NCI-H1436 treated with DMSO at 0.1 percent for 48 hours (cell line): Measurements from ENCODE around the gene XXYLT1.
A peak's percentile ranks its signal among the peaks of the same experiment; 100 is the strongest.

Experiments
- DNase-seq: peaks from one replicate; lab custom pipeline; 2025; lab: John Stamatoyannopoulos, UW

Gene XXYLT1

GRCh38 chr3:195077611-195078540 lies 193.1 kb downstream of the XXYLT1 start:
- DNase-seq, result no peak

GRCh38 chr3:195076981-195077610 lies 193.9 kb downstream of the XXYLT1 start:
- no peak for DNase-seq

GRCh38 chr3:195075941-195076875 lies 194.8 kb downstream of the XXYLT1 start:
- DNase-seq, result no peak

- DNase-seq, result no peak
Observed at GRCh38 chr3:195075199-195075940, 195.6 kb downstream of the XXYLT1 start.

- no peak for DNase-seq
Observed at GRCh38 chr3:195073866-195074860, 196.8 kb downstream of the XXYLT1 start.

GRCh38 chr3:195072916-195073564 lies 197.9 kb downstream of the XXYLT1 start:
- no peak for DNase-seq

- DNase-seq, result no peak
Observed at GRCh38 chr3:195071916-195072820, 198.8 kb downstream of the XXYLT1 start.

GRCh38 chr3:195071011-195071728 lies 199.8 kb downstream of the XXYLT1 start:
- DNase-seq, result no peak

GRCh38 chr3:195070336-195070735 lies 200.6 kb downstream of the XXYLT1 start:
- no peak for DNase-seq

GRCh38 chr3:195069501-195070251 lies 201.3 kb downstream of the XXYLT1 start:
- DNase-seq, result no peak

- peak; percentile 27 for DNase-seq
Observed at GRCh38 chr3:195068084-195069080, 202.6 kb downstream of the XXYLT1 start.

- DNase-seq, result no peak
Observed at GRCh38 chr3:195066441-195066841, 204.5 kb downstream of the XXYLT1 start.

- no peak for DNase-seq
Observed at GRCh38 chr3:195065864-195066185, 205.1 kb downstream of the XXYLT1 start.

GRCh38 chr3:195065142-195065863 lies 205.7 kb downstream of the XXYLT1 start:
- no peak for DNase-seq

- no peak for DNase-seq
Observed at GRCh38 chr3:195064300-195064931, 206.5 kb downstream of the XXYLT1 start.
